D721Med (cell line): ENCODE measurements around the gene LARP4B.

Source experiments
- DNase-seq: peaks from one replicate; pipeline ENCODE4 v3.0.0; 2011; ENCODE audit warnings: low spot score; ENCODE audit not compliant: insufficient read length
- FAIRE-seq: peaks from 2 replicates; lab custom pipeline; 2011; peaks lifted over from hg19 to GRCh38; lab: Jason Lieb, UNC
- TF ChIP-seq, protein P1 (sequence below): IDR thresholded peaks from 2 replicates; pipeline ENCODE4 v1.5.1; 2012; ENCODE audit warnings: mild to moderate bottlenecking, control low read depth; ENCODE audit not compliant: insufficient read depth; ENCODE audit errors: missing control alignments

The LARP4B gene

DNA sequence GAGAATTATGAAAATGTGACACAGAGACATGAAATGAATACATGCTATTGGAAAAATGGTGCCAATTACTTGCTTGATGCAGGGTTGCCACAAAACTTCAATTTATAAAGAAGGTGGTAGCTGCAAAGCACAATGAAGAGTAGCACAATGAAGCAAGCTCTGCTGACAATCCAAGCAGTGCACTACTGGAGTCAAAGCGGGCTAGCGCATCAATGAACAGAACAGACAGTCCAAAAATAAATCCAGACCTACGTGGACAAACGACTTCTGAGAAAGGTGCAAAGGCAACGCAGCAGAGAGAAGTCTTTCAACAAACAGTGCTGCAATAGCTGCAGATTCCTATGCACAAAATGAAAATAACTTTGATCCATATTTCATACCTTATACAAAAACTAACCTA lies 75.8 kb downstream of the LARP4B start:
- TF ChIP-seq, protein P1, sequence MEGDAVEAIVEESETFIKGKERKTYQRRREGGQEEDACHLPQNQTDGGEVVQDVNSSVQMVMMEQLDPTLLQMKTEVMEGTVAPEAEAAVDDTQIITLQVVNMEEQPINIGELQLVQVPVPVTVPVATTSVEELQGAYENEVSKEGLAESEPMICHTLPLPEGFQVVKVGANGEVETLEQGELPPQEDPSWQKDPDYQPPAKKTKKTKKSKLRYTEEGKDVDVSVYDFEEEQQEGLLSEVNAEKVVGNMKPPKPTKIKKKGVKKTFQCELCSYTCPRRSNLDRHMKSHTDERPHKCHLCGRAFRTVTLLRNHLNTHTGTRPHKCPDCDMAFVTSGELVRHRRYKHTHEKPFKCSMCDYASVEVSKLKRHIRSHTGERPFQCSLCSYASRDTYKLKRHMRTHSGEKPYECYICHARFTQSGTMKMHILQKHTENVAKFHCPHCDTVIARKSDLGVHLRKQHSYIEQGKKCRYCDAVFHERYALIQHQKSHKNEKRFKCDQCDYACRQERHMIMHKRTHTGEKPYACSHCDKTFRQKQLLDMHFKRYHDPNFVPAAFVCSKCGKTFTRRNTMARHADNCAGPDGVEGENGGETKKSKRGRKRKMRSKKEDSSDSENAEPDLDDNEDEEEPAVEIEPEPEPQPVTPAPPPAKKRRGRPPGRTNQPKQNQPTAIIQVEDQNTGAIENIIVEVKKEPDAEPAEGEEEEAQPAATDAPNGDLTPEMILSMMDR, result no peak
- DNase-seq (no peak), FAIRE-seq (no peak)

GRCh38 chr10:855079-855478 lies 76.4 kb downstream of the LARP4B start:
- no peak for FAIRE-seq
- TF ChIP-seq, protein P1, result no peak
- no peak for DNase-seq

GRCh38 chr10:853017-853416 lies 78.5 kb downstream of the LARP4B start:
- FAIRE-seq (no peak), DNase-seq (no peak)
- TF ChIP-seq, protein P1, result no peak

DNA sequence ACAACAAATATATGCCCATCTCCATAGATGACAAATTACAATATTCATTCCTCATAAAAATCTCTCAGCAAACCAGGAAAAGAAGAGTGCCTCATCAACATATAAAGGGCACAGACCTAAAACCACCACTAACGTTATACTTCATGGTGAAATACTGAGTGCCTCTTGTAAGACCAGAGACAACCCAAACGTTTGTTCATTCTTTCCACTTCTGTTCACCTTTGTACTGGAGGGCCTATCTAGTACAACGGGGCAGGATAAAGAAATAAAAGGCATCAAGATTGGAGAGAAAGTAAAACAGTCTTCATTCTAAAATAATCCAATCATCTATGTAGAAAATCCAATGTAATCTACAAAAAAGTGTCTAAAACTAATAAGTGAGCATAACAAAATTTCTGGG lies 79.1 kb downstream of the LARP4B start:
- DNase-seq (no peak), FAIRE-seq (no peak)
- TF ChIP-seq, protein P1, result no peak

DNA sequence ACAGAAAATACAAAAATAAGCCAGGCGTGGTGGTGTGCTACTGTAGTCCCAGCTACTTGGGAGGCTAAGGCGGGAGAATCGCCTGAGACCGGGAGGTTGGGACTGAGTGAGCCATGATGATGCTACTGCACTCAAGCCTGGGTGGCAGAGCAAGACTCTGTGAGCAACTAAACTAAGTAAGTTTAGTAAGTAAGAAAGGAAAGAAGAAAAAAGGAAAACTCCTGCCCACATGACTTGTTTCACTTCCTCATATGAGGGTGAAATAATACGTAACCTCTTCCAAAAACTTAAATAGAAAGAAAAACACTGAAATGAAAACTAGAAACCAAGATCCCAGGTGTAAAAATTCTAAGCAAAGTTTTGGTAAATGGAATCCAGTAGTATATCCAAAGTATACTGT lies 79.6 kb downstream of the LARP4B start:
- no peak for DNase-seq
- no peak for FAIRE-seq
- TF ChIP-seq, protein P1, result no peak

DNA sequence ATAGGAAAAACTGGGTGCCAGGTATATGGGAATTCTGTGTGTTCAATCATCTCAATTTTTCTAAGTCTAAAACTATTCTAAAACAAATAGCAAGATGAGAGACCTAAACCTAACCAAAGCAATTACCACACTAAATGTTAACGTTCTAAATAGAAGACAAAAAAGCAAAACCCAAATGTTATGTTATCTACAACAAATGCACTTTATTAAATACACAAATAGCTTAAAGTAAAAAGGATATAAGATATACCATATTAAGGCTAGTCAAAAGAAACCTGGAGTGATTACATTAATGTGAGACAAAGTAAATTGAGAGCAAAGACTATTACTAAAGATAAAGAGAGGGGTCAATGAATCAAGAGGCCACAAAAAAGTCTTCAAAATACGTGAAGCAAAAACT lies 81.4 kb downstream of the LARP4B start:
- TF ChIP-seq, protein P1, result no peak
- FAIRE-seq (no peak), DNase-seq (no peak)

GRCh38 chr10:847868-848267 lies 83.6 kb downstream of the LARP4B start:
- TF ChIP-seq, protein P1, result no peak
- FAIRE-seq (no peak), DNase-seq (no peak)
